Activated naive CD4-positive, alpha-beta T cell treated with anti-CD3 and anti-CD28 coated beads, Interleukin-2, amount 50 U/mL, for 16 hours (primary cell): Measurements from ENCODE around the gene RFX8.
"Not testable (repeated sequence)": the region's sequence is repeated elsewhere in the genome, so short reads cannot be mapped to it uniquely, and the experiment has no call there.

Source experiments
- DNase-seq: peaks from one replicate; pipeline ENCODE4 v3.0.0-alpha.2; 2020

RFX8 gene

DNA sequence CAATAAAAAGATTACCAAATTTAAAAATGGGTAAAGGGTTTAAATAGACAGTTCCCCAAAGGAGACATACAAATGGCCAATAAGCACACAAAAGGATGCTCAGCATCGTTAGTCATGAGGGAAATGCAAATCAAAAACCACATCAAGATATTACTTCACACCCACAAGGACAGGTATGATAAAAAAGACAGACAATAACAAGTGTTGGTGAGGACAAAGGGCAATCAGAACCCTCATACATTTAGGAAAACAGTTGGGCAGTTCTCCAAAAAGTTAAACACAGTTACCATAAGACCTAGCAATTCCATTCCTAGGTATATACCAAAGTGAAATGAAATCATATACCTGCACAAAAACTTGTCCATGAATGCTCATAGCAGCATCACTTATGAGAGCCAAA lies 102.1 kb downstream of the RFX8 start:
- no peak for DNase-seq

DNA sequence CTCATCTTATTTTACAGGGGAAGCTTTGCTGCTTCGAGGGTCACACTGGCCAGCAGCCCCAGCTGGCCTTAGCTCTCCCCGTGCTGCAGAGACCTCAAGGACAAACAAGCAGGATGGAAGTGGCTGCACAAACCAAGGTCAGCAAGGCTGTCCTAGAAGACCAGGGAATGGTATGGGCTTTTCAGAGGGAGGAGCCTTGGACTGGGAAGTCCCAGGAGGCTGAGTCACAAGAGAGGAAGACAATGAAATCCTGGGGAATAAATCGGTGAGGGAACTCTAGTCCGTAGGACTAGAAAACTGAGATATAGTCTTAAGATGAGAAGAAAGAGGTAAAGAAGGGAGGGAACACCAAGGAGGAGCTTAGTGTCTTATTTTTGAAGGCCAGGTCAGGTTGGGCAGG lies 103.3 kb downstream of the RFX8 start:
- no peak for DNase-seq

DNA sequence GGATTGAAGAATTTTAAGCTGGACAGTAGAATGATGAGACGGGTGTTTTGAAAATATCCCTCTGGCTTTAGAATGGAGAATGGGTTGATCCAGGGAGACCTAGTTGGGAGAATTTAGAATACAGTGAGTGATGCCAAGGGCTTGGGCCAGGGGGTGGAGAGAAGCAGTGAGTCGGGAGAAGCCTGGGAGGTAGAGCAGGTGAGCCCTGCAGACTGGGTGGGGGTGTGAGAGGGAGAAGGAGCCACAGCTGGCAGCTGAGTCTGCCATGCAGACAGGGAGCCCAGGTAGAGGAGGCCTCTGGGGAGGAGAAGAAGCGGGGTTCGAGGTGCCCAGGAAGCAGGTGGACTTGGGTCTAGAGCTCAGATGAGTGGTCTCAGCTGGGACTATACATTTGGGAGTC lies 105.8 kb downstream of the RFX8 start:
- no peak for DNase-seq

DNA sequence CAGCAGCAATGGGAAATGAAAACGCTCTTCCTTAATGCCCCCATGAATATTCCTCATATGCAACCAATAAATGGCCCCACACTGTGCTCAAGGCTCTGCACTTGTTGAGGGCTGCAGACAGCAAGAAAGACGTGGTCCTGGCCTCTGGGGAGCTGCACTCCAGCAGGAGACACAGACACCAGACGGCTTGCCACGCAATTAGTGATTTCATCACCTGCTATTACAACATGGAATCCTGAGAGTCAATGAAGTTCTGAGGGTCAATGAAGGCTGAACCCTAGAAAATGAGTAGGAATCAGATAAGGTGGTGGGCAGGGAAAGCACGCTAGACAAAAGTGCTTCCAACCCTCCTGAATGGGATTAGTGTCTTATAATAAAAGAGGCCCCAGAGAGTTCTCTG lies 106.5 kb downstream of the RFX8 start:
- no peak for DNase-seq

DNA sequence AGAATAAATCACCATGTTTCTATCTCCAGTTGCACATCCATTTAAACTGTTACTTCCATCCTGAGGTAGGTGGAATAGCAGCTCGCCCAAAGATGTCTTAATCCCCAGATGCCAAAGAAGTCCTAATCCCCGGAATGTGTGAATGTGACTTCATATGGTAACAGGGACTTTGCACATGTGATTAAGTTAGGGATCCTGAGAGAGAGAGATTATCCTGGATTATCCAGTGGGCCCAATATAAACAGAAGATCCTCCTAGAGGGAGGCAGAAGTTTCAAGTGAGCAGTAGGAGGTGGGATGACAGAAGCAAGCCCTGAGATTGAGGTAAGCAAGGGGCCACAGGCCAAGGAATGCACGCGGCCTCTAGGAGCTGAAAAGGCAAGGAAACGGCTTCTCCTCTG lies 107.4 kb downstream of the RFX8 start:
- no peak for DNase-seq

DNA sequence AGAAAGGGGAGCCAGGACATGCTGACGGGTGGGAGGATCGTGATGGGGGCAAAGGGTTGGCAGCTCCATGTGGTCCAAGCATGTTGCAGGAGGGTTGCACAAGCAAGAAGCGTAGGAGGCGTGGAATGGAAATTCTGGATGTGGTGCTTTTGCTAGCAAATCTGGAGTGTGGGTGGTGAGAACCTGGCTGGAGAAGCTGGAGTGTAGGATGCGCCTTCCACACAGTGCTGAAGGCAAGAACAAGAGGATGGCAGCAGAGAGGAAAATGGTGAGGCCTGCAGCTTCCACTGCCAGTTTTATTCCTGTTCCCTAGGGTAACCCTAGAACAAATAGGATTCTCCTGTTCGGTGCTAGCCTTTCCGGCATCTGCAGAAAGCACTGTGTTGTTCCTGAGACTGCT lies 110.0 kb downstream of the RFX8 start:
- DNase-seq, result no peak

DNA sequence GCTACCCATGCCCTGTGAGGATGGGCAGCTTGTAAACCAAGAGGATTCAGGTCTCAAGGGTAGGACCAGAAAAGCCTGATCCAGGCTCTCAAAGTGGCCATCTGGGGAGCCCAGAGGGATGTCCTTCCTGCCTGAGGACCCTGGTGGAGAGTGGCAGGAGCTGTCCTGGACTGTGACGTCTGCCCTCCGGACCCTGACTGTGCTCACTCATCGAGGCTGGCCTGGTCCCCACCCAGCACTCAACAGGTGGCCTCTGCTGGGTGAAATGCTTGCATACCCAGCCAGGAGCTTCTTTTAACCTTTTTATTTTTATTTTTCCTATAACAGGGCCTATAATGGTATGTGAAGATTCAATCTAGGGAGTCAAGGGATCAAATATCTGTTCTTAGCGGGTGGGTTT lies 112.1 kb downstream of the RFX8 start:
- DNase-seq, result no peak

DNA sequence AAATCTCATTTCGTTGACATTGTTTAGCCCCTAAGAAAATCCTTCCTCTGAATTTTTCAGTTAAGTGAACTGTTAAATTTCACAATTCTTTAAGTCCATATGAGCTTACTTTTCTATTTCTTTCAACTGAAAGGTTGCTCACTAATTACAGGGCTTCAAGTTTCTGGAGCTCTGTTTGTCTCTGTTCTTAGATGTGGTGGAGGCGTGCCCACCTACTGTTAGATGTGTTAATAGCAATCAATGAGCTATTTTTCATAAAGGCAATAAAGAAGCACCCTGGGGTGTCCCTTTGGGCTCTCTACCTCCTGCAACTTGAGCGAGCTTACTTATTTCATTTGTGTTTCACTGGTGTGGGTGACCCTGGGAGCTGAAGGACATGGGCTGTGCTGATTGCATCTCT lies 112.6 kb downstream of the RFX8 start:
- no peak for DNase-seq

DNA sequence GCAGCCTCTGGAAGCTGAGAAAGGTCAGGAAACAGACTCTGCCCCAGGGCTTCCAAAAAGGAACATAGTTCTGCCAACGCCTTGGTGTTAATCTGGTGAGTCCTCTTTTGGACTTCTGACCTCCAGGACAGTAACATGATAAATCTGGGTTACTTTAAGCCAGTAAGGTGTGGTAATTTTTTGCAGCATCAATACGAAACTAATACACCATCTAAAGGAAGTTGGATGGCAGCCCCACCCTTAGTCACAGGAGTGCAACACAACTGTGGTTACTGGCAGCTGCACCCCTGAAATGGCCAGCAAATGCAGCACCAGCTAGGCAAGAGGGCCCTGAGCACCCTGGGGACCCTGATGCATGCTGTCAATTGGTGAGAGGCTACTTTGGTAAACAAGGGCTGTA lies 113.4 kb downstream of the RFX8 start:
- no peak for DNase-seq

DNA sequence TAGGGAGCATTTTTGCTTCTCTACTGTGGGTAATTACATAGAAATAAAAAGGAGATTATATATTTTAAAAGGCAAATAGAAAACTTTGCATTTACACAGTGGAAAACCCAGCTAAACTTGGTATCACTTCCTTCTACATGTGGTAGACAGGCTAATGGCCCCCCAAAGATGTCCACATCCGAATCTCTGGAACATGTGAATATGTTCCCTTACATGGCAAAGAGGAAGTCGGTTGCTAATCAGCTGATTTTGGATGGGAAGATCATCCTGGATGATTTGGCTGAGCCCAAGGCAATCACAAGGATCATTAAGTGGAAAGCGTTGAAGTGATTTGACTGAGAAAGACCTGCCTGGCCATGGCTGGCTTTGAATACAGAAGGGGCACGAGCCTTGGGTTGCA lies 113.8 kb downstream of the RFX8 start:
- no peak for DNase-seq

DNA sequence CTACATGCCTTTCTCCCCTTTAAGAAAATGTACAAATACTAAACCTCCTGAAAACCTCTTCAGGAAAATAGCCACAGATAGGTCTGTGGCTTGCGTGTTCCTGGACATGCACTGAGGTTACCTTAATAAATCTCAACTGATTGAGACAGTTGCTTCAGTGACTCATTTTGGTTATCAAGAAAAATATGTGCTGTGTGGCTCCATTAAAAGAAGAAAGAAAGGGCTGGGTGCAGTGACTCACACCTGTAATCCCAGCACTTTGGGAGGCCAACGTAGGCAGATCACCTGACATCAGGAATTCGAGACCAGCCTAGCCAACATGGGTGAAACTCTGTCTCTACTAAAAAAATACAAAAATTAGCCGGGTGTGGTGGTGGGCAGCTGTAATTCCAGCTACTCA lies 114.7 kb downstream of the RFX8 start:
- DNase-seq, result no peak

DNA sequence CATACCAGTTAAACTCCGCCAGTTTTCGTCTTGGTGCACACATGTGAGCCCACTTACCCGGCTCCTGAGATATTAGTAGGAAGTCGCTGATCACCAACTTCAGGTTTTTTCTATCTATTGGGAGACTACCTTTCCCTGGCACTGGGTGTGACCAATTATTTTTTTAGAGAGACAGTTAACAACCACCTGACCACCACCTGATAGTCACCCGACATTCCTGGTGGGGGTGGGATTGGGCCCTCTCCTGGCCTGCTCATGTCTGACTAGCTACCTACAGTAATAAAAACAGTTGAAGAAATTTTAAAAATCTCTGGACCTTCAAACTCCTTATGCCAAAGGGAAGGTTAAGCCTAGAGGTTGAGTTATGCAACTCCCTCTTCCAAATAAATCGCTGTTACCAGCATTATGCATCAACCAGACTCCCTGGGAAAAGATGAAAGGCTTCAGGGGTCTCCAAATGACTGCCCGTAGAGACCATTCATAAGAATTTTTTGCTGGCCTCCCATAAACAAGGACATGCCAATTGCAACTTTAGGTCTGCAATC lies 115.4 kb downstream of the RFX8 start:
- no peak for DNase-seq

DNA sequence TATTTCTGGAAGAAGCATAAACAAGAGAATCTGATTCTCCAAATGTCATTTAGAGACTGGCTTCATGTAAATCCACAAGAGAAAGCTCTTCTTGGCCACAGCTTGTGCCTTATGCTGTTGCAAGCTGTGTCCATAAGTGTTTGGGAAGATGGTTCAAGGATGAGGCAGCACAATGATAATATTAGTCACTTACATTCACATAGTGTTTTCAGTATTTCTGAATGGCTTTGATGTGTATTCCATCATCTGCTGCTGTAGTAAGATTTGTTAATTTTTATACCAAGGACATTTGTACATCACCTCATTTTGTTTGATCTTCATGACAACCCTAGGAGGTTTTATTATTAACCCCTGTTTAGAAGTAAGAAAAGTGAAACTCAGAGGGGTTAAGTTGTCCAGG lies 117.5 kb downstream of the RFX8 start:
- DNase-seq, result no peak

DNA sequence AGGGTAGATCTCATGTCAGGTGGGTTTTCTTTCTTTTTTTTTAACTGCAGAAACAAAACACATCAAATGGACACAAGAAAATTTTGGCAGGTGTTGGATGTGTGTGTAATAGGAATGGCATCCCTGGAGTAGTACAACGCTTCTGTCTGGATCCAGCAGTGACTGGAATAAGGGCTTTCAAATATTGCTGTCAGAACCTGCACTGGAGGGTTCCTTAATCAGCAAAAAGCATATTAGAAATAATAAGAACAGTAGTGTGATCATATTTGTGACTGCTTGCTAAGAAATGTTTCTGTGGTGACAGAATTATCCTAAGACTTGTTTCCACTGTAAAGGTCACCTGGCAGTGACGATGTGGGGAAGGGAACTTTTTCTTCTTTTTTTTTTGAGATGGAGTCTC lies 118.4 kb downstream of the RFX8 start:
- DNase-seq, result no peak

DNA sequence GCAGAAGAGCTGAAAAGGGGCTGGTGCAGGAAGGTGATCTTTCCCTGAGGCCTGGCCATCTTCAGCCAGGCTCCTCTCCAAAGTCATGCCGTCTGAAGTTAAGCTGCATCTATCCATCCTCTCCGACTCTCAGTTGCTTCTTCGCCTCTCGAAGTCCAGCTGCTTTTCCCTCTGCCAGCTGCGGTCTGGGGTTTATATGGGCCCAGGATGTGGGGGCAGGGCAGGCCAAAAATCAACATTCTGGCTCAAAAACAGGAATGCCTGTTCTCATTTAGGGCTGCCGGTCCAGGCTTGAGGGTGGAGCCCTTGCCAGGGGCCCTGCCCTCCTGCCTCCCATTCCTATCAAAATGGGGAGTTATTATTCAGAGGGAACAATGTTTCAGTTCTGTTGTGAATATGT lies 118.9 kb downstream of the RFX8 start:
- DNase-seq, result no peak

DNA sequence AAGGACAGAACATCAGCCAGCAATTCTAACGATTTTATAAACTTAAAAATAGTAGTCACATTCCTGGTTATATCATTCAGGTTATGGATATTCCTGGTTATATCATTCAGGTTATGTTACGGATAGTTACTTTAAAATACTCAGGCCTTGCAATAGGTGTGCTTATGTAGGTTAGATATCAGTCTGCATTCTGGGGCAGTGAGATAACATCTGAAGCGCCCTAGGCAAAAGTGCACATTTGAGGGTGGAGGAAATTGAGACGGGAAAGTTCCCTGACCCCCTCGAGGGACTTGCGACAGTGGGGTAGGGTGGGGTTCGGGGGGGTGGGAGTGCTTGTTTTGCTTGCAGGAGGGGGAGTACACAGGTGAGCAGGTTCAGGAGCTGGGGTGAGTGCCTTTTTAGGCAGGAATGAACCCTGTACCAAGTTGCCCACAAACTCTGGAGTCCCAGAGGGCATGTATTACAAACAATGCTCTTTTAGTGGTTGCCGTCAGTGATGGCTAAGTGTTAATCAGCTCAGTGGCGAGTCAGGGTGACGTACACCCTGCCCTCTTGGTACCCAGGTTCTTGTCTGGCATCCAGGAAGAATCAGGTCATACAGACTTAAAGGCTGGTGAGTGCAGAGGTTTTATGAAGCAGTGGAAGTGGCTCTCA lies 119.4 kb downstream of the RFX8 start:
- DNase-seq, result no peak

DNA sequence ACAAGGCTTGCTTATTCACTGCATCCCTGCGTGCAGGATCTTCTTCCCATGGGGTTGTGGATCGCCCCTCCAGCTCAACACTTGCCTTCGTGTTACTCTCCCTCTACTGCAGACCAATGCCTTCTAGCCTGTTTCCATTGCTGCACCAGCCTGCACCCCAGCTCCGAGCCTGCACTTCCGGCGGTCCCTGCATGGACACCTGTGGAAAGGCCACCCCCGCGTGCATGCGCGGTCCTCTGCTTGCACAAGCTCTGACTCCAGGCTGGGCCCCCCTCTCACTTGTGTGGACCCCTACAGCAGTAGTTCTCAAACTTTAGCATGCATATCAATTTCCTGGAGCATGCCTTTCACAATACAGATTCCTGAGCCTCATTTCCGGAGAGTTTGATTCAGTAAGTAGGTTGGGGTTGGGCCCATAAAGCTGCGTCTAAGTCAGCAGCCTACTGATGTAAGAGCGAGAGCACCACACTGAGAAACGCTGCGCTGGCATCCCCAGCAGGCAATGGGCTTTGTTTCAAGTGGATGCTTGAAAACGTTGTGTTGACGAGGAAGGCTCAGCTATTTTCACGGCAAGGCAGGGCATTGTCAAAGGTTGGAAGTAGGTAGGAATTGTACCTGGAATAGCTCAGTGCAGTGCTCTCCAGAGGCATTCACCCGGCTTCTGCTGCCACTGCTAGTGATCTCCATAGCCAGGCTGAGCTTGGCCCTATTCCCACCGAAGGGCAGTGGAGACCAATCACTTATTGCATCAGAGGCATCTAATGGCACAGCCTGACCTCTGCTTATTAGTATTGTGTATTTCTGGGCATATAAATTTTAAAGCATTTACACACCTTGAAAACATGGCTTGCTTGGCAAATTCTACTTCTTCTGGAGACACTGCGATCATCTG lies 120.2 kb downstream of the RFX8 start:
- no peak for DNase-seq

DNA sequence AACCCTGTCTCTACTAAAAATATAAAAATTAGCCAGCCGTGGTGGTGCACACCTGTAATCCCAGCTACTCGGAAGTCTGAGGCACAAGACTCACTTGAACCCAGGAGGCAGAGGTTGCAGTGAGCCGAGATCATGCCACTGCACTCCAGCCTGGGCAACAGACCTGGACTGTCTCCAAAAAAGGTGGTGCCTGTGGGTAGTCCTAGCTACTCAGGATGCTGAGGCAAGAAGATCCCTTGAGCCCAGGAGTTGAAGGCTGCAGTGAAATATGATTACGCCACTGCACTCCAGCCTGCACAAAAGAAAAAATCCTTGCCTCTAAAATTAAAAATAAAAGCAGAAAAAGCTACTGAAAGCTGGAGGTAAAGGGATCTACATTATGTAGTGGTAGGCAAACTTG lies 122.3 kb downstream of the RFX8 start:
- not testable (repeated sequence) for DNase-seq

DNA sequence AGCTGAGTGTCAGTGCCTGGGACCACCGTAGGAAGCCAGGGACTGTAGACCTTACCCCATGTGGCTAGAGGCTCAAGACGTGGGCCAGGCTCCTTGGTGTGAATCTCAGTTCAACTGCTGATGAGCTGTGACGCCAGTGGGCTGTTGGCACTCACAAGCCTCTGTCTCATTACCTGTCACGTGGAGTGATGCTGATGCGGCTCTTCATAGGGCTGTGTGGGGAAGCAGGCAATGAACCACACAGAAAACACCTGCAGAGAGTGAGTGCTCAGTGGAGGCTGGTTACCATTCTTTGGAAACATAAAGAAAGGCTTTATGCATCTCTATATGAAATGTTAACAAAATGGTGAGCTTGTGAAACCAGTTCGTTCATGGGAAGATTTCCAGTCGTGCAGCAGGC lies 123.7 kb downstream of the RFX8 start:
- DNase-seq, result no peak

DNA sequence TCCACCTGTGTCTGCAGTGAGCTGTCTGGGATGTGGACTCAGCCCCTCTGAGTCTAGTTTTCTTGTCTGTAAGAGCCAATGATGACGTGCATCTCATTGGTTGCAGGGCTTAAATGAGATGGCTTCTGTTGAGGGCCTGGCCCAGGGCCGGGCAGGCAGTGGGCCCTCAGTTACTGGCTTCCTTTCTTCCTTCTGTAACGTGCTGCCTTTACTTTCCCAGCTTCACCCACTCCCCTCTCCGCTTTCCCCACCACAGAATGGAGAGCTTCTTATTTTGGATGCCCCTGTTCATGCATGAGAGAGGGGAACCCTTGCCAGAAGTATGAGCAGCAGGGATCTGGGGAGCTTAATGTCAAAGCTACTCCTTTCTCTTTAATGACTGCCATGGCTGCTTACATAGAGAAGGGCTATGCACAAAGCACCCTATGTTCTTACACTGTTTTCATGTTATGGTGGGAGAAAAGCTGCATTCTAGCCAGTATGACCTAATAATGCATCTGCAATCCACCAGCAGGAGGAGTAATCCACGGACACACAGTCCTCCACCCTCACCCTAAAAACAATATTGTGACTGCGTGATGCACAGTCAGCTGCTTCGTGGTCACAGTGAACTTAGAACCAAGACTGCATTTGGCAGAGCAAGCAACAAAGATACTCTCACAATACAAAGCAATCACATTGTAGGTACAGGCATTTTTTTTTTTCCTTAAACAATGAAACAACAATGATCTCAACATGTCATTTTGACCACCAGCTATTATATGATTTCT lies 124.8 kb downstream of the RFX8 start:
- no peak for DNase-seq

DNA sequence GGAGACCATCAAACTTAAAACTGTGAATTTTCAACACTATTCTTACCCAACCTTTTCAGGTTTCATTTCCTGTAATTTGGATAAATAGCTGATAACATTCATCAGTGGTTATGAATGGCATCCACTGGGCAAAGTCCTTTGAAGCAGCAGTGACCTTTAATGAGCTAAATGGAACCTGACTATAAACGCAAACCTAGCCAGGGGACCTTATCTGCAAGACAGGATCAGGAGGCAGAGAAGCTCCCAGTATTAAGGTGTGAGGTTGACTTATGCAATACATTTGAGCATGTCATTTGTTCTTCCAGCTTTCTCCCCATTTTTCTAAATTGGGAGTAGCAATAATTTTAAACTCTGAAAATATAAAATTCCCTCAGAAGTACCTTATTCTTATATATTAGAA lies 126.0 kb downstream of the RFX8 start:
- no peak for DNase-seq
